ENCODE data around the gene APOBEC4. TPM values are rescaled to one million over a fixed set of nuclear protein-coding genes. Genes with fewer than 3 reads are reported as not detected.
"Not testable (repeated sequence)": the region's sequence is repeated elsewhere in the genome, so short reads cannot be mapped to it uniquely, and the experiment has no call there.

APOBEC4 gene
- total RNA-seq, 2 donors from 2014 or later, result not detected

GRCh38 chr1:183645531-183645930, 7.6 kb downstream of the APOBEC4 start:
- ATAC-seq, result no peak
- Mint-ChIP-seq H3K27ac (peak overlapping the region in 1 of 2 donors; percentile 2), H3K9me3 (no peaks in the 10 kb centered on the region), H3K36me3 (no peaks in the 10 kb centered on the region)
- no peak for DNase-seq (ENCODE audit: low spot score in 2 of 2)

- DNase-seq (ENCODE audit: low spot score in 2 of 2), result no peak
- no peaks in the 10 kb centered on the region for H3K36me3 Mint-ChIP-seq
- ATAC-seq, result no peak
- no peak overlapping the region for H3K27ac Mint-ChIP-seq
- no peaks in the 10 kb centered on the region for H3K9me3 Mint-ChIP-seq
These were observed 10.9 kb downstream of the APOBEC4 start for GRCh38 chr1:183642166-183642565.

GRCh38 chr1:183640193-183640592, 12.9 kb downstream of the APOBEC4 start:
- no peak overlapping the region for H3K27ac Mint-ChIP-seq
- no peak for ATAC-seq
- peaks cover 6 to 15% of the 10 kb centered on the region in 2 donors for H3K36me3 Mint-ChIP-seq
- no peak for DNase-seq (ENCODE audit: low spot score in 2 of 2)
- no peaks in the 10 kb centered on the region for H3K9me3 Mint-ChIP-seq

GRCh38 chr1:183638649-183639387, 14.3 kb downstream of the APOBEC4 start:
- DNase-seq (ENCODE audit: low spot score in 2 of 2) (no peak), ATAC-seq (no peak)
- no peaks in the 10 kb centered on the region for H3K9me3 Mint-ChIP-seq
- peaks cover 13 to 22% of the 10 kb centered on the region in 2 donors for H3K36me3 Mint-ChIP-seq
- H3K27ac Mint-ChIP-seq, result no peak overlapping the region

GRCh38 chr1:183636783-183637182, 16.3 kb downstream of the APOBEC4 start:
- DNase-seq (ENCODE audit: low spot score in 2 of 2) (no peak), ATAC-seq (no peak)
- Mint-ChIP-seq H3K9me3 (no peaks in the 10 kb centered on the region), H3K36me3 (peaks cover 17 to 38% of the 10 kb centered on the region in 2 donors), H3K27ac (peak overlapping the region; percentile 96 to 100)

GRCh38 chr1:183636334-183636682, 16.8 kb downstream of the APOBEC4 start:
- H3K36me3 Mint-ChIP-seq, result peaks cover 17 to 41% of the 10 kb centered on the region in 2 donors

GRCh38 chr1:183635606-183636333, 17.3 kb downstream of the APOBEC4 start, which contains the start of gene ARPC5:
Gene ARPC5 (minus strand): TSS chr1:183635783. CDS start chr1:183635659, 124 bp downstream.
- Mint-ChIP-seq H3K36me3 (peaks cover 20 to 44% of the 10 kb centered on the region in 2 donors), H3K9me3 (no peaks in the 10 kb centered on the region), H3K27ac (peak within 1 kb of the TSS; percentile 96 to 100)
- DNase-seq (ENCODE audit: low spot score in 2 of 2) (peak; percentile 97), ATAC-seq (peak; percentile 89 to 92)

More at GRCh38 chr1:183636334-183636682, 16.8 kb downstream of the APOBEC4 start:
- ATAC-seq, result no peak
- Mint-ChIP-seq H3K9me3 (no peaks in the 10 kb centered on the region), H3K27ac (peak overlapping the region; percentile 96 to 100)
- DNase-seq (ENCODE audit: low spot score in 2 of 2), result no peak

- DNase-seq (ENCODE audit: low spot score in 2 of 2) (peak; percentile 31 to 63), ATAC-seq (peak in 1 of 2 donors; percentile 3)
- H3K36me3 Mint-ChIP-seq, result peaks cover 25 to 50% of the 10 kb centered on the region in 2 donors
- peak overlapping the region; percentile 96 to 100 for H3K27ac Mint-ChIP-seq
- no peaks in the 10 kb centered on the region for H3K9me3 Mint-ChIP-seq
These were observed 18.0 kb downstream of the APOBEC4 start for GRCh38 chr1:183635099-183635605.

GRCh38 chr1:183634429-183635065, 18.6 kb downstream of the APOBEC4 start:
- ATAC-seq (no peak), DNase-seq (ENCODE audit: low spot score in 2 of 2) (no peak)
- Mint-ChIP-seq H3K36me3 (peaks cover 25 to 56% of the 10 kb centered on the region in 2 donors), H3K9me3 (no peaks in the 10 kb centered on the region), H3K27ac (peak overlapping the region; percentile 96 to 98)

GRCh38 chr1:183633676-183634343, 19.3 kb downstream of the APOBEC4 start:
- ATAC-seq (peak; percentile 34 to 50), DNase-seq (ENCODE audit: low spot score in 2 of 2) (peak in 1 of 2 donors; percentile 34)
- no peaks in the 10 kb centered on the region for H3K9me3 Mint-ChIP-seq
- H3K36me3 Mint-ChIP-seq, result peaks cover 26 to 64% of the 10 kb centered on the region in 2 donors
- peak overlapping the region; percentile 91 to 96 for H3K27ac Mint-ChIP-seq

GRCh38 chr1:183632964-183633363, 20.2 kb downstream of the APOBEC4 start:
- no peak for DNase-seq (ENCODE audit: low spot score in 2 of 2)
- Mint-ChIP-seq H3K27ac (peak overlapping the region; percentile 20 to 96), H3K9me3 (no peaks in the 10 kb centered on the region), H3K36me3 (peaks cover 31 to 71% of the 10 kb centered on the region in 2 donors)
- no peak for ATAC-seq

- H3K27ac Mint-ChIP-seq, result no peak overlapping the region
- no peaks in the 10 kb centered on the region for H3K9me3 Mint-ChIP-seq
- ATAC-seq (no peak), DNase-seq (ENCODE audit: low spot score in 2 of 2) (no peak)
- peaks cover 31 to 71% of the 10 kb centered on the region in 2 donors for H3K36me3 Mint-ChIP-seq
These were observed 21.0 kb downstream of the APOBEC4 start for GRCh38 chr1:183632114-183632513.

- ATAC-seq (no peak), DNase-seq (ENCODE audit: low spot score in 2 of 2) (no peak)
- H3K9me3 Mint-ChIP-seq, result no peaks in the 10 kb centered on the region
- peaks cover 31 to 64% of the 10 kb centered on the region in 2 donors for H3K36me3 Mint-ChIP-seq
- H3K27ac Mint-ChIP-seq, result peak overlapping the region; percentile 5 to 37
These were observed 22.4 kb downstream of the APOBEC4 start for GRCh38 chr1:183630748-183631147.

GRCh38 chr1:183628537-183628936, 24.6 kb downstream of the APOBEC4 start:
- DNase-seq (ENCODE audit: low spot score in 2 of 2), result no peak
- ATAC-seq, result peak; percentile 74 to 78
- peaks cover 16 to 54% of the 10 kb centered on the region in 2 donors for H3K36me3 Mint-ChIP-seq
- H3K27ac Mint-ChIP-seq, result peak overlapping the region in 1 of 2 donors; percentile 16
- H3K9me3 Mint-ChIP-seq, result no peaks in the 10 kb centered on the region

GRCh38 chr1:183626236-183626635, 26.9 kb downstream of the APOBEC4 start:
- DNase-seq (ENCODE audit: low spot score in 2 of 2); H3K27ac Mint-ChIP-seq; H3K9me3 Mint-ChIP-seq; ATAC-seq: not testable (repeated sequence)
- H3K36me3 Mint-ChIP-seq, result peaks cover 14 to 39% of the 10 kb centered on the region in 2 donors

Data from activated naive CD4-positive, alpha-beta T cell treated with anti-CD3 and anti-CD28 coated beads, Interleukin-2, amount 50 U/mL, for 72 hours (primary cell).